HG03460 (cell line): ENCODE results near the gene TLE4.
A peak's percentile ranks its signal among the peaks of the same experiment; 100 is the strongest.
"Not testable (repeated sequence)": the region's sequence is repeated elsewhere in the genome, so short reads cannot be mapped to it uniquely, and the experiment has no call there.

Source experiments
- ATAC-seq: cut with Tn5 transposase; IDR thresholded peaks from one replicate; pipeline ENCODE4 v1.9.1; 2021; ENCODE audit not compliant: unreplicated experiment

Gene TLE4

DNA sequence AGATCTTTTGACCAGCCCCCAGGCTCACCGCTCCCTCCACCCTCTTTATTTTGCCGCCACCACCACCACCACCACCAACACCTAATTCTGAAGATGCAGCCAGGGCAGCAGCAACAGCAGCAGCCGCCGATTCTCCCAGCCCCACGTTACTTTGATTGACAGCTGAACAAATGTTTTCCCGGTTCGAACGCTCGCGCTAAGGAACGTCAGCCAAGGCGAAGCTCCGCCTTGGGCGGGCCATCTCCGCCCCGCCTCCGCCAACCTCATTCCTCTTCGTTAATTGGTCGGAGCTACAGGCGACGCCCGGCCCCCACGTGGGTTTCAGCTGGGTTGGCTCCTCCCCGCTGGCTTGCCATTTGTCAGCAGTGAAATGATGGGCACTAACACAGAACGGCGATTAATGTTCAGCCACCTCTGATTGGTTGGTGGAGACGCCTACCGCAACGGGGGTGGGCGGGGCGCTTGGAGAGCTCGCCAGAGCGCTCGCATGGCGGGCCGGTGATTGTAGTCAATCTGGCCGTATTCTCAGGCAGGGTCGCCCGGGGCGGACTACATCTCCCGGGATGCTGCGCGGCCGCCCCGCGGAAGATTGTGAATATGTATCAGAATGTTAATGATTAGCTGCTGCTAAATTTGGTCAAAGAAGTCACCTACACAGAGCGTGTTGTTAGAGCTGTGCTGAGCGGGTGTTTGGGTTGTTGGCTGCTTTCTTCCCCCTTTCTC lies at the start of gene TLE4:
TLE4 (plus strand) TSS at position 657 of the 723 bp plus-strand sequence. CDS start 826 bp downstream, outside the sequence.
- peak; percentile 83 for ATAC-seq

DNA sequence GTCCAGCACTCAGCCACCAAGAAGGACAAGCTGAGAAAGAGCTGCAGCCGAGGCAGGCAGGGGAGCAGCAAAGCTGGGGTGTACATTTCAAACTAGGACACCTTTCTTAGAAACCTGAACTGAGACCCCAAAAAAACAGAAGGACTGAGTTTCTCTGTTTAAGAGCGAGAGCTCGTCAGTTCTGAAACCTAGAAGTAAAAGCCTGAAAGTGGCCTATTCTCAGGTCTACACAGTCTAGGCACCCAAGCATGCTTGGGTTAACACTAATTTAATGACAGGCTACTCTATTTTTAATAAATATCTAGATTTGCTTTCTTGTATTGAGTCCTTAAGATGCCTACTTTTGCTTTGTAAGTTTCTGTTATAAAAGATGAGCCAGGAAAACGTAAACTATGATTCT lies 49.0 kb upstream of the TLE4 start:
- no peak for ATAC-seq

DNA sequence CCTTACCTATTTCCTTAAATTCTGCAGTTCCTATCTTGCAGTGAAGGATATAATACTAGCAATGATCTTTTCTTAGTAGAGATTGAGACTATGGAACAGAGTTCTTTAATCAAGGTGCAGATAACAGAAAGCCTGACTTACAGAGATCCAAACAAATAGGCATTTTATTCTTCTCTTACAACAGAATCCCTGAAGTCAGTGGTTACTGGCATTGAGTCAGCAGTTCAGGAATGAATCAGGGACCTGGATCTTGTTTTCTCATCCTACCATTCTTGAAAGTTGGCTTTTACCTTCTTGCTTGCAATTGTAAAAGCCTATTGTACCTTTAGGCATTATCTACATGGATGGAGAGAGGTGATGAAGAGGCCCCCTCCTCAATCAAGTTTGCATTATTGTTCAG lies 47.5 kb upstream of the TLE4 start:
- no peak for ATAC-seq

DNA sequence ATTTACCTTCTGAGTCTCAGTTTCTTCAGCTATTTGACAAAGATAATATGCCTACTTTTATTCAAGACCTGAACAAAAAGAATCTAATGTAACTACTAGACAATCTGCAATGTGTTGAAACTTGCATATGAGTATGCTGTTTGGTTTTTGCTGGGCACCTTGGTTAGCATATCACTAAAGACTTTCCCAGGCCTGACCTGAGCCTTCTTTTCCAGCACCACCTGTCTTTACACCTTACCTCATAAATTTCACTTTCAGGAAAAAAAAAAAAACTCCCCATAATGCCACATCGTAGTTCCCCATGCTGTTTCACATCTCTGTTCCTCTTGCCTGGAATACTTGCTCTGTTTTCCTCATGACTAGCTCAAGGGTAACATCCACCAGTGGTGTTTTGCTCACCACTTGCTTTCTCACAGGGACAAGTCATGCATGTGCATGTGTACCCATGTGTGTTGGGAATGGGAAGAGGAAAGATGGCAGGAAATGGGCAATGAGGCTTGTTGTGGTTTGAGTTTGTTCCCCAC lies 45.6 kb upstream of the TLE4 start:
- ATAC-seq: no peak

DNA sequence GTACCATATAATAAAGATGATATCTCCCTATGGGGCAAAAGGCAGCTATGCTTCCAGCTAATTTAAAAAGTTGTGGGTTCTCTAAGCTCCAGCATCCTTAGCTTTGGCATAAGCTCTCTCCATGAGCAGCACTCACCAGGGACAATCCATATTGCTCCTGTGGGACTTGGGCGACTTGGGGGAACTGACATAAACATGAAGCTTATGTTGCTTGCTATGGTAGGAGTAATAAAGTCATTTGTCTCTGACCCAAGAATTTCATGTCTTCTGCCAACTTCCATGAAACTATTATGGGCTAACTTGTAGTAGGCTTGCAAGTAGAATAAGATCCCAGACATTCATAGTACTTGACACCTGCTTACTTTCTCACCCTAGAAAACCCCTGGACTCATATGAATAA lies 36.2 kb upstream of the TLE4 start:
- no peak for ATAC-seq

DNA sequence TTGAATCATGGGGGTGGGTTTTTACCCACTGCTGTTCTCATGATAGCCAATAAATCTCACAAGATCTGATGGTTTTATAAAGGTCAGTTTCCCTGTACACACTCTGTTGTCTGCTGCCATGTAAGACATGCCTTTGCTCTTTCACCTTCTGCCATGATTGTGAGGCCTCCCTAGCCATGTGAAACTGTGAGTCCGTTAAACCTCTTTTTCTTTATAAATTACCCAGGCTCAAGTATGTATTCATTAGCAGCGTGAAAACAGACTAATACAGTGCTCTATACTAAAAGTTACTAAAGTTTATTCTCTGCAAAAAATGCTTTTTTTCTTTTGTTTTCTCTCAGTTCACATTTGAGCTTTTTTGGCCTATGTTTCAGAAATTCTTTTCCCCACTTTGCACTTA lies 33.9 kb upstream of the TLE4 start:
- no peak for ATAC-seq

DNA sequence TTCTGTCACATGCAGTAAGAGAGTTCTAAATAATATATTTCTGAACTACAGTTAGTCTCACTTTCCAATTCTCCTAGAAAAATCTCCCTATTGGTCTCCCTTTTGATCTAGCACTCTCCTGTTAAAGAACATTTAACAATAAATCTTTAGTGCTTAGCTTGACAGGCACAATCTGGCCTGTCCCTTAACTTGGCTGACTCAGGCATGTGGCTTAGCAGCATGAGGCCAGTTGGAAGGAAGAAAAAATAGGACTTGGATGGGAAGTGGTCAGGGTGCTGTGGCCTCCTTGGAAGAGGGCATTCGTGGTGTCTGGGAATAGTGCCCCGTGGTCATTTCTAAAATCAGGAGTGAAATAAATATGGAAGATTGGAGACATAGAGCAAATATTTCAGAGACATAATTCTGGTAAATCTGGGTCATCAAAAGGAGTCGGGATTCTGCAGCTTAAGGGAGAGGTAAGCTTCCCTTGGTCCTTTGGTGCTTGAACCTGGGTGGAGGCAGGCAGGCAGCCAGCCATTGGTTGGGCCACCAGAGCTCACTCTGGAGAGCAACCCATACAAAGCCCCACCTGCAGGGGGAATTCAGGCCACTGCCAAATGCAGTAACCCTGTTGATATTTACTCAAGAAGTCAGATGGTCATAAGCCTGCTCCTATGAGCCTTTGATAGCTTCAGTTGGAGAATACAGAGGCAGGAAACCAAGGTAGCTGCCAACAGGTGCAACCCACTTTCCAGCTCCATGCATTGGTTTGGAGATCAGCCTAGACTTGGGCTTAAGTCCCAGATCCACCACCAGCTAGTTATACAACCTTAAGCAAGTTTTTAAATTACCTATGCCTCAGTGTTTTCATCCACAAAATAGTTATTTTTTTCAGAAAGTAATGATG lies 28.8 kb upstream of the TLE4 start:
- no peak for ATAC-seq

DNA sequence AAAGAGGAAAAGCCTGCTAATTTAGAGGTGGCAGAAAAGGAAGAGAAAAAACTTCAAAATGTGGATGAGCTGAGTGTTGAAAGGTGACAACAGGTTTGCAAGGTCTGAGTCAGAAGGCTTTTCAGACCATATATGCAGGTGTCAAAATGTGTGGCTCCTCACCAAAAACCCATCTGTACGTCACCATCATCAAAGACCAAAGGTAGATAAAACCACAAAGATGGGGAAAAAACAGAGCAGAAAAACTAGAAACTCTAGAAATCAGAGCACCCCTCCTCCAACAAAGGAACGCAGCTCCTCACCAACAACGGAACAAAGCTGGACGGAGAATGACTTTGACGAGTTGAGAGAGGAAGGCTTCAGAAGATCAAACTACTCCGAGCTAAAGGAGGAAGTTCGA lies 27.4 kb upstream of the TLE4 start:
- ATAC-seq: not testable (repeated sequence)

DNA sequence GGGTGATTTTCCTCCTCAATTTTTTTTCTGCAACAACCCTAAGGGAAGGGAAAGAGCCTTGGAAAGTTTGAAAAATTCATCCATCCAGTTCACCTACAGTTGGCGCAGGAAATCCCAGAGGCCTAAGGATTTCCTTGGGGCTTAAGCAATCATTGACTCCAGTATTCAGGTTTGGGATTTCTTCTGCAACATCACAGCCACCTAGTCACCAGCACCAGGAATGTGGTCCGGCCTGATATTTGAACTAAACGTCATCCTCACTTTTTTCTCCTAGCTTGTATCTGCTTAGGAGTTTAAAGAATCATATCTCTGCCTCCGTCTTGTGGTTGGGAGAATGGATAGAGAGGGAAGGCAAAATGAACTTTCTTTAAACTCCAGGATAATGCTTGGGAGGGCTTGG lies 20.2 kb upstream of the TLE4 start:
- no peak for ATAC-seq

DNA sequence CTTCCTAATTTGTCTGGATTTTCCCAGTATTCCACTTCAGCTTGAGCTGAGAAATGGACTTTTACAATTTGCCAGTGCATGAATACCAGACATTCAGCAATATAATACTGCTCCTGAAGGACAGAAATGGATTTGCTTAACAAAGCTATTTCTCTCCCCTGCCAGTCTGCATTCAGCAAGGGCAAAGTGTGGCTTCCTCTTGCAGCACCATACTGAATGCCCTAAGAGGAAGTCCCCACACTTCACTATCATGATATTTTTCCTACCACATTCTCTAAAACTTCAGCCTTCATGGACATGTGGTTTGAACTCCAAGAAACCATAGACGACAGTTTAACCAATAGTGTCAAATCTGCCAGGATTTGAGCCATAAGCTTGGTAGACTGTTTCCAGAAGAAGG lies 19.8 kb upstream of the TLE4 start:
- ATAC-seq: no peak

DNA sequence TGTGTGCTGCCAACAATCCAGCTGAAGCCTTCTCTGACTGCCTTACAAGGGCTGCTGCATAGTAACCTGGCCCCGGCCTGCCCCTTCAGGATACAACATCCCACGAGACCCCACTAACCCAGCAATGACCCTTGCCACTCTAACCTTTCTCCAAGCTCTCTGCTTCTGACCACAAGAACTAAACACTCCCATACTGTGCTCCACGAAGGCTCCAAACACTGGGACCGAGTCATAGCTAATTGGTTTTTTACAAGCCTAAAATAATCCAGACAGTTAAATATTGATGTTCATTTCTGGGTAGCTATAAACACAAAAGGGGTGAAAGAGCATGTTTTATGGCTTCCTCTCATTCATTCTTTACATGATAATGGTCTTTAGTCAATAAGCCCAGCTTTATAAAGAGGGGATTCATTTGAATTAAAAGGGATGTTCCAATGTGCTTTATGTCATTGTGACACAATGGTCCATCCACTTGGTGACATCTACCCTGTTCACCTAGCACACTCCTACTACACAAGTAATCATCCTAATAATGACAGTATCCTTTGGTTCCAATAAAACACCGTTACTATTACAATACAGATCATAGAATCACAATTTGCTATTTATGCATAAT lies 16.2 kb upstream of the TLE4 start:
- ATAC-seq: no peak

DNA sequence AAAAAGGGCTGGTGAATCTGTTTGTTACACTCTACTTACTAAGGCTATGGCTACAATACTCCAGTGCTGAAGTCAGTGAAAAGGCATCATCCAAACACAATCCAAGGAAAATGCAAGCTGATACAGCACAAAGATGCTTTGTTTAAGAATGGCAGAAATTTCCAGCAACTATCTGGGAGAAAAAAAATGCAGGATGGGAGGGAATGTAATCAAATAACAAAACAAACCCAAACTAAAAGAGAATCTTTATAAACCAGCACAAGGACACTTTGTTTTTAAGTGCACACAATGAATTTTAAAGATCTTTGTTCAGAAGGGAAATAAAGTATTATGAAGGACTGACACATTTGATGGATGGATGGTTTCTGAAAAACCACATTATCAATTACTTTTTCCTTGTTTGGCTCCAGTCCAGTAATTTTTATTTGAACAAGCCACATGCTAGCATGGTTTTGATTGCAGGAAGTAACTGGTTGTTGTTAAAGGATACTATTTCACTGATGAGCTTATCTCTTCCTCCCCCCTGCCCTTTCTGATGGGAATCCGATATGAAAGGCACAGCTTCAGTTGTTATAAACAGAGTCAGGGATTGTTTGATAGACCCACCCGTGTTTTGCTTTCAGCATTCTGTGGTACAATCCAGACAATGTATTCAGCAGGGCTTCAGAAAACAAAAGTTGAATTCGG lies 12.1 kb upstream of the TLE4 start:
- no peak for ATAC-seq

DNA sequence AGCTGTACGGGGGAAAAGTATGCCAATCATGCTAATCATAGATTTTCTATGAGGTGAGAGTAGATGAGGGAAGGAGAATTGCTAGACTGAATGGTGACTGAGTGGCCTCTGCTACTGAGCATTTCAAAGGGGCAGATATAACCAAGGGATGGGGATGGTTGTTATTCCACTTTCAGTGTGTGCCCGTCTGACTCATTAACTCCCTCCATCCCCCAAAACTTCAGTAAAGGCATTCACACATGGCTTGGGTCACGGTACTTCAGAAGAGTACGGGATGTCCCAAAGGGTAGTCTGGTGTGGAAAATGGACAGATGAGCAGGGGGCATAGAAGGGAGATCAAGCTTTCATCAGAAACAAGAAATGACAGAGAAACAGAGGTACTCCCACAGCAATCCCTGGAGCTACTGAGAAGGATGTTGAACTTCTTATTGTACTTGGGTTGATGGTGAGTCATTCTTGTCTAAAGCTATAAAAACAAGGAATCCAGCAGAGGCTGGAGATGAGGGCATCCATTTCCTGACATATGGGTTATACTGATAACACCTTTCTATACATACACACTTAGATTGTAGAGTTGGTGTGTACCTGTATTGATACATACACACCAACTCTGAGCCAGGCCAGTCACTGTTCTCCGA lies 8.9 kb upstream of the TLE4 start:
- no peak for ATAC-seq

DNA sequence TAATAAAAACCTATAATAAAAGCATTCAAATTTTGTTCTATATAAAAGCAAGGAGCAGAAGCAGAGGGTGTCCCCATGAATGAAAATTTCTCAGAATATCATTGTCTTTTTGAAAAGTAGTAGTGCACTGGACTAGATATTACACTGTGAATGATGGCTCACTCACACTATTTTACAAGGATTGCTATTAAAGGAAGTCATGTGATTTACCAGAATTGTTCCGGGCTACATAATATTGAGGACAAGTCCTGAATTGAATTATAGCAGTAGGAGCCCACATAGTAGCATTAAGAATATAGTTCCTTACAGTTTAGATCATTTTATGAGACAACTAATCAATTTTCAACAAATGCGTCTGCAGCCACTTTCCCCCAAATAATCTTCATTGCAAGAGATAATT lies 7.7 kb upstream of the TLE4 start:
- ATAC-seq: no peak

DNA sequence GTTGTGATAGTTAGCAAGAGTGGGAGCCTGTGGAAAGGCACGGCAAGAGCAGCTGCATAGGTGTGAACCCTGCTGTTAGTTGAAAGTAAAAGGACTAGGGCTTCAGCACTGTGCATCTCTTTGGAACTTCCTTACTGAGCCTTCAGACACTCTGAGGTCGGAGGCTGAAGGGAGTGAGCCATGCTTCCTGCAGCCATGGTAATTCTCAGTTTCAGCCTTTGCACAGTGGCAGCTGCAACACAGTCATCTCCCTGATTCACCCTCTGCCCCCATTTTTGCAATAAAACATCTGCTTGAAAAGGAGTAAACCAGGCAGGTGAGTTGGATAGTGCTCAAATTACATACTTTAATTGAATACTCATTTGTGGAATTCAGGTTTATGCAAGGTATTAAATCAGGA lies 6.5 kb upstream of the TLE4 start:
- ATAC-seq: peak; percentile 99

DNA sequence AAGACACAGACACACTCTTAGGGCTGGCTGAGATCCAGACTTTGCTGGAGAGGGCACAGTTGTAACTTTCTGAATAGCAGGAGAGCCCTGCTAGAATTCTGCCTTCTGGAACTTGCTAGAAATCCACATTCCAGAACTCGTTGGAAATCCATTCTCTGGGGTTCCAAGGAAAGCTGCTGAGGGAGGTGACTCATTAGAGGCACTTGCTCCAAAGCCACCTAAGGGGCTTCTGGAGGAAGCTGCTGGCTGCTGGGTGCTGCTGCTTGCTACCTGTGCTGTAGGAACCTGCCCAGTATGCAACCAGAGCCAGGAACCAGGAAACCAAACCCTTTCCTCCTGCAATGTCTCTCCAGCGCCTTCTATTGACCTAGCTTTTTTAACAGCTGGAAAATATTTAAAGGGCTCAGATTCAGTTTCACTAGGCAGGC lies 4.1 kb upstream of the TLE4 start:
- no peak for ATAC-seq

DNA sequence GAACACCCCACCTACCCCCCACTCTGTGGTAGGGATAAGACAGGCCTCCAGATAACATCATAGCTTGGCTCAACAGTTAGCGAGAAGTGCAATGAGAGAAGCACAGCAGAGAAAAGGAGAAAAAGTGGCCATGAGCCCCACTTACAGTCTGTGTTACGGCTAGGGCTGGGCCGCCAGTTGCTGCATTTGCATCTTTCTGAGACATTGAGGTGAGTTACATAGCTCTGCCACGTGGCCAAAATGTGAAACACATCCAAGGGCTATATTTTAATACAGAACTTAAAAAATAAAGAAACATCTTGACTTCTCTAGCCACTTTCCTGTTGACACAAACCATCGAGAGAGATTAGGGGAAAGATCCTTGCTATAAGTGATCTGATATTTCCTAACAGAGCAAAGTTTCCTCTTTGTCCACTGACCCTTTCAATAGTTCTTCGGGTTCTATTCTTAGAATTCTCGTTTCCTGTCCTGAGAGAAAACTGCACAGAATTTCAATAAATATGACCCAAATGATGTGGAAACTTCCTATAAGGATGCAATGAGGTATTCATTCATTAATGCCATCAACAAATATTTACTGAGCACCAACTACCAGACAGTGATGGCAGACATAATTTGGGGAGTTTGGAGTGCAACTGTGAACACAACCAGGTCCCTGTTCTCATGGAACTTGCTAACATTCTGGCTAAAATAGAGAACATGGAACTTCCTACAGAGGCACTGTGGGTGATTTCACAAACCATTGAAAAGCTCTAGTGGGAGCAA lies 3.2 kb upstream of the TLE4 start:
- ATAC-seq: no peak

DNA sequence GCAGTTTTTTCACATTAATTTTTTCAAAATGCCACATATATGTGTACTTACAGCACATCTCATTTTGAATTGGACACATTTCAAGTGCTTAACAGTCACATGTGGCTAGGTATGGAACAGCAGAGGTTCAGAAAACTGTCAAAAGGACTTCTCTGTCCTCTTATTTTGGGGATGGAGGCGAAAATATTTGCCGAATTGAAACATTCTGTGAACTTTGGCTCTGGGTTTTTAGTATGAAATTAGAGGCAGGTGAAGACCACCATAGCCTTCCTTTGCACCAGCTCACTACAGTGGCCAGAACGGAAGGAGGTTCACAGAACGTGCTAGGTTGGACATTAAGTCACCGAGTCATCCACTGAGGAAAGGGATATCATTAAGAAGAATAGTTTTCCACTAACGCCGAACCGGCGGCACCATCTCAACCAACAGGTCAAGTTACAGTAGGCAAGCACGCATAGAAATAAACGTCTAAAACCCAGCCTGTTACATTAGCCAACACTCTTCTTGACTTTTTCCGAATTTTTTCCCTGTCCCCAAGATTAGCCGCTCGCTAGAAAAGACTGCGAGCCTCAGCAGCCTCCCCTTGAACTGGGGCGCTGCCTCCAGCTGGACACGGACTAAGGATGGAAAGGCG lies 1.8 kb upstream of the TLE4 start:
- ATAC-seq: no peak
